GM11168 (cell line): ENCODE data around the gene NDRG4.

Source experiments
- in situ Hi-C: fragments of 300-500 bp; cut with MboI; formaldehyde crosslinking; loops from one replicate; pipeline ENCODE4 v1.12.0; 2022; ENCODE audit warnings: low sequenced_read_pairs; ENCODE audit not compliant: unreplicated experiment

NDRG4 gene

GRCh38 chr16:58532414-58532813 lies 32.5 kb downstream of the NDRG4 start:
- in situ Hi-C loops: no loop called here

DNA sequence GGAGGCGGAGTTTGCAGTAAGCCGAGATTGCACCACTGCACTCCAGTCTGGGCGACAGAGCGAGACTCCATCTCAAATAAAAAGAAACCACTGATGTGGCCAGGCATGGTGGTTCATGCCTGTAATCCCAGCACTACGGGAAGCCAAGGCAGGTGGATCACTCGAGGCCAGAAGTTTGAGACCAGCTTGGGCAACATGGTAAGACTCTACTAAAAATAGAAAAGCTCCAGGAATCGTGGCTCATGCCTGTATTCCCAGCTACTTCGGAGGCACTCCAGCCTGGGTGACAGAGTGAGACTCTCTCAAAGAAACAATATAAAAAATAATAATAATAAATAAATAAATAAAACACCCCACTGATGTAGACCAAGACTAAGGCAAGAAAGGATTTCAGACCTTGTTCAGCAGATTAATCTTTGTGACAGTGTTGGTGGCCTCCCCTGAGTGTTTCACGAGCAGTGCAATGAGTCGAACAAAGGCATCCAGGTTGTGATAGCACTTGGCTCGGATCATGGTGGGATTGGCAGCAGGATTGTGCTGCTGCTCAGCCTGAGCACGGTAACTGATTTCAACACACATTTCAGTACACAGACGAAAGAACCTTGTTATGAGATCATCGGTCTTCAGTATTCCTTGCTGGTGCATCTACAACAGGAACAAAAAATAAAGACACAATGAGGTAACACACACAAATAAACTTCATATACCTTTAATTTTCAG lies 34.0 kb downstream of the NDRG4 start:
- in situ Hi-C loops: no loop called here

DNA sequence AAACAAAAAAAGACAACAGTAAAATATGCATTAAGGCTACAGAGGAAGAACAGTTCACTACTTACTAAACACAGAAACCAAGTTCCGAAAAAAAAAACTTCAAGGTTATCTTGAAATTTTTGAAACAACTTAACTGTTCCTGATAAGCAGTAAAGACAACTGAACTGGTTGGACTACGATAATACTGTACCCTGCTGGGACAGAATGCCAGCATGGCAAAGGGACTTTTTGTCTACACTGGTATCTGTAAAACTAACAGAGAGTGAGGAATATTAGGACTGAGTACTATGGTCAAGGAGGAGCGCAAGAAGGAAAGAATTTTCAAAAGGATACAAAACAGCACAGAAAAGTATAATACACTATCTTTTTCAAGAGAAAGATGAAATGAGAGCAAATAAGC lies 35.2 kb downstream of the NDRG4 start:
- in situ Hi-C loops: no loop called here

DNA sequence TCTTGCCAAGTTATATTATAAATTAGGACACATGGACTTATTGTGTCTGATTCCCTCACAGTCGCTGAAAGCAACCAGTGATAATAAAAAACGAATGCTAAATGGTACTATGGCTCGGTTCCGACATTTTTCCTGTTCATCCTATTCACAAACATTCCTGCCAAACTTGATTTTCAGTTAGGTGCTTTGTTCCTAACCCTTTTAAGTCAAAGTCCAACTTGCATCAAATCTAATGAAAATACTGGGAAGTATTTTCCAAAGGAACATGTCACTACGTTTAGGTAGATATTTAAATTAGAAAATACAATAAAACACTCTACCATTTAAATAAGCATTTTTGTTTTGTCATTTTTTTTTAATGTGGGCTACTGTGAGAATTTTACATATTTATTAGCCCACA lies 36.3 kb downstream of the NDRG4 start:
- in situ Hi-C loops: no loop called here

DNA sequence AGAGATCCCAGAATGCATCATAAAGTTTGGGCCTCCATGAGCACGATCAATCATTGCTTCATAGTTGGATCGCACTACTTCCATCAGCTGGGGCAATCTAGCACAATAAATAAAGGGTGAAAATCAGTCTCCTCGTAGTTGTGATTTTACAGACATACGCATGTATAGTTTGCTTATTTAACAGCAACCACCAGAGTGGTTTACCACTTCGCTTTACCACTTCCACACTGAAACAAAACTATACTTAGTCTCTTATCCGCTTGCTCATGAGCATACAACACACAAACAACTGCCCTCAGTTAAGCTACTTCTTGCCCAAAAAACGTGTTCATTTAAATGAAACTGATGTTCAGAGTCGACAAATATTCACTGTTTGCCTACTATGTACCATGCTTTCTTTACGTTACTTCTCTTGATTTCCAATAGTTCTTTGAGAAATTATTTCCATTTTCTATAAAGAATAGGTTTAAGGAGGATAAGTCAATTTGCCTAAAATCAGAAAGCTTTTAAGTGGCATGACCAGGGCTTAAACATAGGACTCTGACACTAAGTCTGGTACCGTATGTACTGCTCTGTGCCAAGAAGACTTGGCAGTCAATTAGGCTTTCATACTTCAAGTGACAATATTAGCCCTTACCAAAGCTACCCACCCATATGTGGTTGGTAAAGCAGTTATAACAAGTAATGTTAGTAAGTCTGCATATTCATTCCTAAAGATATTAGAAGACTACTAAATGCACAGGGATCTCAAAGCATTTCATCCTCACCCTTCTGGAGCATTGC lies 37.4 kb downstream of the NDRG4 start:
- in situ Hi-C loops: no loop called here

- in situ Hi-C loops: no loop called here
Measured at GRCh38 chr16:58541711-58542110, 41.8 kb downstream of the NDRG4 start.

DNA sequence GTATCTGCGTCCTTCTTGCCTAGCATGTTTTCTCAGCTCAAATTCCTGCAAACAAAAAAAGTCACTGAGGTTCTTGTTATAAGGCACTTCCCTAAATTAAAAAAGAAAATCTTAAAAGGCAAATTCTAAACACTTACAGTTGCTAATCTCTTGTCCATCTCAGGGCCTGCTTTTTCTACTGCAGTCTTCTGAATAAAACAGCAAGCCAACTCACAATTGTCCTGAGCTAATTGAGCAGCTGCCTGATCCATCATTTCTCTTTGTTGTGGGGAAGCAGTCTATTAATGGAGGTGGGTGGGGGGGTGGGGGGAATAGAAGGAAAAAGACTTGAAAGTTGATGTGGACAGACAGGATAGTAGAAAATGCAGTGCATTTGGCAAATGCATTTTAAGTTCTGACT lies 42.3 kb downstream of the NDRG4 start:
- in situ Hi-C loops: no loop called here

DNA sequence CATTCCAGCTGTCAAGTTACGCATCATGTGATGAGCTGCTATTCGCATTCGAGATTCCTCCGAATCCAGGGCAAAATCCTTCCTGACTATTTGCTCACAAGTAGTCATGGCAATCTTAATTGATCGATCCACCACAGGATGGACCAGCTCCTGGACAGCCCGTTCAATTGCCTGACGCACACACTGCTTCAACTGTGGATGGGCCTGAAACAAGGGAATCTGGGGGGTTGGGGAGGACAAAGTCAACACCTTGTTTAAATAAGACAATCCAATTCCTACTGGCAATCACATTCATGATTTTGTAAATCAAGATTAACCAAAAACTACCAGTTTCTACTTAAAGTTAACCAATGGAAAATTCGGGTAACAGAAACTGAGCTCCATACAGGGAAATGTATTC lies 43.7 kb downstream of the NDRG4 start:
- in situ Hi-C loops: no loop called here

DNA sequence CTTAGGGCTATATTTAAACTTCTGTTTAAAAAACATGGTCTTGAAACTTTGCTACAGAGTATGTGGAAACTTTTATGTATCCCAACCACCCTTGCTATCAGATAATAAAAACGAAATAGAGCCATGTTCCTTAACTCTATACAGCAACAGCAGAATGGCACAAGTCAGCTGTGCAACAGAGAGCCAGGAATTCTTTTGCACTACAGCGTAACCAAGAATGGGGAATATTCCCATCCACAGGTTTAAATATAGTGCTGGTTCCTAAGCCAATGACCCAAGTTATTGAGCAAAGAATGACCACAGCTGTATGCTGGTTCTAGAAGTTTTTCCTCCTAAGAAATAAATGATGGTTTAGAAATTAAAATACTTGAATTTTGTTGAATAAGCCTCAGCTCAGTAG lies 48.4 kb downstream of the NDRG4 start:
- in situ Hi-C loops: no loop called here

GRCh38 chr16:58551496-58551895 lies 51.6 kb downstream of the NDRG4 start:
- in situ Hi-C loops: no loop called here

GRCh38 chr16:58556678-58557077 lies 56.7 kb downstream of the NDRG4 start:
- in situ Hi-C loops: no loop called here
